ENCODE measurements around the gene RCBTB1.

The RCBTB1 gene

GRCh38 chr13:49554387-49554786, 31.0 kb downstream of the RCBTB1 start:
- DNase-seq = no peak

DNA sequence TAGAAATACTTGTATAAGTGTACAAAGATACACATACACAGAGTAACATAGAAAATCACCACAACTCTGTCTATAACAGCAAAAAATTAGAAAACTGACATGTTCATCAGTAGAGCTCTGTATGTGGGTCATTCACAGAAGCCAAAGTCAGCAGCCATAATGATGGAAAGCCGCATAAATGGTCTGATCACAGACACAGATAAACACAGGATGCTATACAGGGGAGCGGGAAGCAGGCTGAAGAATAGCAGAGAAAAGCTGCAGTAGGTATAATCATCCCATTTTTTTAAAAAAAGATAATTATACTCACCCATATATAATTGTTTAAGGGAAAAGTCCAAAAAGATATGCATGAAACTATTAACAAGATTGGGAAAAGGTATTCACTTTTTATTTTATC, 31.5 kb downstream of the RCBTB1 start:
- no peak for DNase-seq

- no peak for DNase-seq
Measured at GRCh38 chr13:49550942-49551644, 34.3 kb downstream of the RCBTB1 start.

- DNase-seq = no peak
Measured at GRCh38 chr13:49549289-49549688, 36.1 kb downstream of the RCBTB1 start.

GRCh38 chr13:49546561-49546960, 38.8 kb downstream of the RCBTB1 start:
- no peak for DNase-seq

- DNase-seq = no peak
Measured at GRCh38 chr13:49545661-49546060, 39.7 kb downstream of the RCBTB1 start.

GRCh38 chr13:49543656-49544055, 41.7 kb downstream of the RCBTB1 start:
- no peak for DNase-seq

GRCh38 chr13:49540552-49540951, 44.8 kb downstream of the RCBTB1 start:
- no peak for DNase-seq

- DNase-seq = no peak
Measured at GRCh38 chr13:49539746-49540145, 45.6 kb downstream of the RCBTB1 start.

GRCh38 chr13:49539313-49539712, 46.0 kb downstream of the RCBTB1 start:
- no peak for DNase-seq

GRCh38 chr13:49538404-49538803, 47.0 kb downstream of the RCBTB1 start:
- no peak for DNase-seq

DNA sequence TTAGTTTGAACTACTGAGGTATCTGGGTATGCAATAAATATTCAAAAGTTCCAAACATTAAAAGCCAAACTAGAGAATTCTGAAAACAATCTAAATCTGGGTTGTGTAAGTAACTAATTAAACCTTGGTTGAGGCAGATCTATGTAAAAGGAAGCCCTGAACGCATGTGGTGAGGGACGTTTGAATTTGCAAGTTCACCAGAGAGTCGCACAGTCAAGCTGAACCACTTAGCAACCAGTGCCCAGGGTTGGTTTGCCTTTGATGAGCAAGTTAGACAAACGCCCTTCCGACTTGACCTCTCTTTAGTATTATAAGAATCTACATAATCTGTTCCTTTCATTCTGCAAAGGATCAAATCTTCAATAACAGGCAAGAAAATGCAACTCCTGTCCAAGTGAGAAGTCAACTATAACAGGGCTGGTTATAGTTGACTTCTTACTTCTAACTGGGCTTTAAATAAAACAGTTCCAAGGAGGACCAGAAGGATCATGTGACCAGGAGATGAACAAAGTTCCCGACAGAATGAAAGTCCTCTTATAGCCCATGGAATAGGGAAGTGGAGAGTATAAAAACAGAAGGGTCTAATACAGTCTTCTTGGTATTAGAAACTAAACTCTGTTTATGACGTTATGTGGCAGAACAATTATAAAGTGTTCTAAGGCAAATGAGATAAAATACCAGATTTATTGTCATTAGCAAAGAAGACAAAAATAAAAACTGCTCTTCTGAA, 49.0 kb downstream of the RCBTB1 start:
- DNase-seq = no peak

- no peak for DNase-seq
Measured at GRCh38 chr13:49533591-49534269, 51.6 kb downstream of the RCBTB1 start.

DNA sequence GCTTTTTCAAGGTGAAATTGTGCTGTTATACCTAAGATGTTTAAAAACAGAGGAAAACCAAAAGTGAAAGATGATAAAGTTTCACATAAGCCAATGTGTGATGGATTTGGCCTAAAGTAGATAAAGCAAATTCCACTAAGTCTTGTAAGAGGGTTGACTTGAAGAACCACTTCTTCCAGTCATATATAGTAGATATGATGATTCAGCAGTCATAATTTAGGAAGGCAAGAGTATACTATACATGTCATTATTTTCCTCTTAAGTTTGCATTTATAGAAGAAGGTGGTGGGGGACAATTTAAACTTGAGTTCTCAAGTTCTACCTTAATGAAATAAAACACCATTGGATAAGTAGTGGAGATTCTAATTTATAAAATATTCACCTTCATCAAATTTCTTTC, 52.3 kb downstream of the RCBTB1 start:
- no peak for DNase-seq

- no peak for DNase-seq
Measured at GRCh38 chr13:49532593-49532992, 52.8 kb downstream of the RCBTB1 start.

GRCh38 chr13:49530457-49530856, 54.9 kb downstream of the RCBTB1 start:
- no peak for DNase-seq

- DNase-seq = no peak
Measured at GRCh38 chr13:49528161-49528560, 57.2 kb downstream of the RCBTB1 start.

DNA sequence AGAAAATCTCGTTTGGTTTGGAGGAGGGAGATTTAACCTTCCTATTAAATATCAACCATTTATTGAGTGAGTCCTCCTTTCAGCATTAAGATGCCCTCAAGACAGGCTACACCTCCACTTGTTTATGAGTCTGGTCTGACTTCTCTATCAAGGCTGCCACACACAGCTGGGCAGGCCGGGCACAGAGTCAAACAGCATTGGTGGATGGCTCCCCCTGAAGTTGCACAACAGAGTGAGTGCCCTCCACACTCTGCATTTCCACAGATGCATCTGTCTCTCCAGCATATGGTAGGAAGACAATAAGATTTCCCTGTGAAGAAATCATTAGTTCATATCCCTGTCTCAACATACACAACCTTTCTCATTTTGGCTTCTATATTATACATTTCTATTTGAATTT, 58.2 kb downstream of the RCBTB1 start:
- no peak for DNase-seq

DNA sequence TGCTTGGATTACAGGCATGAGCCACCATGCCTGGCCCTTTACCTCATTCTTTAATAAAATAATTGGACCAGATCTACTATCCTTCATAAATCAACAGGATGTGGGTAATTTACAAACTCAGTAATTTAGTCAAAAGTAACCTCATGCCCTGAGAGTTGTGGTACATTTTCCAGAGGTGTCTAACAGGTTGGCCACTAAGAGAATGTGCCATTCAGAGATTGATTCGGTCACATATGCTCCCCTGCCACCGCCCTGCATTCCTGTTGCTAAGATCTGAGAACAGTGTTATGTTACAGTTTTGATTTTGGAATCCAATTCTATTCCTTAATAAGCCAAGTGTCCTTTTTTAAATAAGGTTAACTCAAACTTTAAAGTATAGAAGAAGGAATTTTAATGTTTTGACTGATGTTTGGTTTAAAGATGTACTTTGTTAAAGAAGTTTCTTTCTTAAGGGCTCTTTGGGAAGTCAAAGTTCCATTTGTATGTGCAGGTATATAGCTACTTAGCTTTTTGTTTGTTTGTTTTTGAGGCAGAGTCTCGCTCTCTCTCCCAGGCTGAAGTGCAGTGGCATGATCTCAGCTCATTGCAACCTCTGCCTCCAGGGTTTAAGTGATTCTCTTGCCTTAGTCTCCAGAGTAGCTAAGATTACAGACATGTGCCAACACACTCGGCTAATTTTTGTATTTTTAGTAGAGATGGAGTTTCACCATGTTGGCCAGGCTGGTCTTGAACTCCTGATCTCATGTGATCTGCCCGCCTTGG, 60.4 kb downstream of the RCBTB1 start:
- no peak for DNase-seq

DNA sequence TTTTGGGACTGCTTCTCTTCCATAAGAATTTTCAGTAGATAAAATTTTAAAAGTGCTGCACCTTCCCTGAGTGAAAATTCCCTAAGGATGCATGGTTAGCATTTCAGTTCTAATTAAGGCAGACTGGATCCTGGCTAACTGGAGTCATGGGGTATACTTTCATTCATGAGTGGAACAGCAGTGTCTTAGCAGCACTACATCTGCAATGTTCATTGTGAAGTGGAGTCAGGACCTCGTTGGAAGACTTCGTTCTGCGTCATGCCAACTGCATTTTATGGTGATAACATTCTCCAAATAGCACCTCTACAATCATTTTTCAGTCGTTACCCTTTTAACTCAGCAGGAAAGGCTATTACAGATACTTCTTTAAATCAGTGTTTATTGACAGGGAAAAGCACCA, 64.1 kb downstream of the RCBTB1 start:
- no peak for DNase-seq

GRCh38 chr13:49517461-49517860, 67.9 kb downstream of the RCBTB1 start:
- DNase-seq = peak; percentile 24

DNA sequence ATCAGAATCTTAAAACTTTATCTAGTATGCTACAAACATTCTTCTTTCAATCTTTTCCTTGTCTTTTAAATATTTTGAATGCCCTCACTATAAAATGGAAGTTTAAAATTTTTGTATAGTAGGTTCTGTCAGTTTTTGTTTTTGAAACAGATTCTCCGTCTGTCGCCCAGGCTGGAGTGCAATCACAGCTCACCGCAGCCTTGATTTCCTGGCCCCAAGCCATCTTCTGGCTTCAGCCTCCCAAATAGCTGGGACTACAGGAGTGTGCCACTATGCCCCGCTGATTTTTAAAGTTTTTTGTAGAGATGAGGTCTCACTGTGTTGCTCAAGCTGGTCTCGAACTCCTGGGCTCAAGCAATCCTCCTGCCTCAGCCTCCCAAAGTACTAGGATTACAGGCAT, 68.9 kb downstream of the RCBTB1 start:
- DNase-seq = no peak

GRCh38 chr13:49512578-49512977, 72.8 kb downstream of the RCBTB1 start:
- no peak for DNase-seq

Measured in fibroblast of skin of scalp (primary cell).